MM.1S (cell line): ENCODE measurements around the gene CSF1R.

Experiments used
- EZH2phosphoT487 ChIP-seq: fragments of 300-600 bp; sonication (generic); IDR thresholded peaks from 2 replicates; pipeline ENCODE4 v1.6.1; 2018; ENCODE audit warnings: antibody characterized with exemption, low read length
- TF ChIP-seq, protein P1 (sequence below): fragments of 300-600 bp; sonication (generic); IDR thresholded peaks from 2 replicates; pipeline ENCODE4 v1.5.1; 2016; ENCODE audit warnings: antibody characterized with exemption, low read length, mixed read lengths

DNA sequence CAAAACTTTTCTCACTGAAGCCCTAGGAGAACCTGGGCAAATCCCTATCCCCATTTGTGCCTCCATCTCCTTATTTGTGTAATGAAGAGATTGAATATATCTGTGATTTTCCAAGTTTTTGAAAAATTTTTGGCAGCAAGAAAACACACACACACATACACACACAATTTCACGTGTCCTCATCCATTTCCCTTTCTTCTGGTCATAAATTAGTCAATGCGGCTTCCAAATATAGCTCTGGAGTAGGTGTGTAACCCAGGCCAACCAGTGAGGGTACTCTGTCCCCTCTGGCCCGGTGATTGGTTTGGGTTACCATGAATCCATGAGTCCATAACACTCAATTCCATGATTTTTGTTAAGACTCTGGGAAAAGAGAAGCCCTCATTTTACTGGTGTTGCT is 12.7 kb downstream of the CSF1R start:
- TF ChIP-seq, protein P1, sequence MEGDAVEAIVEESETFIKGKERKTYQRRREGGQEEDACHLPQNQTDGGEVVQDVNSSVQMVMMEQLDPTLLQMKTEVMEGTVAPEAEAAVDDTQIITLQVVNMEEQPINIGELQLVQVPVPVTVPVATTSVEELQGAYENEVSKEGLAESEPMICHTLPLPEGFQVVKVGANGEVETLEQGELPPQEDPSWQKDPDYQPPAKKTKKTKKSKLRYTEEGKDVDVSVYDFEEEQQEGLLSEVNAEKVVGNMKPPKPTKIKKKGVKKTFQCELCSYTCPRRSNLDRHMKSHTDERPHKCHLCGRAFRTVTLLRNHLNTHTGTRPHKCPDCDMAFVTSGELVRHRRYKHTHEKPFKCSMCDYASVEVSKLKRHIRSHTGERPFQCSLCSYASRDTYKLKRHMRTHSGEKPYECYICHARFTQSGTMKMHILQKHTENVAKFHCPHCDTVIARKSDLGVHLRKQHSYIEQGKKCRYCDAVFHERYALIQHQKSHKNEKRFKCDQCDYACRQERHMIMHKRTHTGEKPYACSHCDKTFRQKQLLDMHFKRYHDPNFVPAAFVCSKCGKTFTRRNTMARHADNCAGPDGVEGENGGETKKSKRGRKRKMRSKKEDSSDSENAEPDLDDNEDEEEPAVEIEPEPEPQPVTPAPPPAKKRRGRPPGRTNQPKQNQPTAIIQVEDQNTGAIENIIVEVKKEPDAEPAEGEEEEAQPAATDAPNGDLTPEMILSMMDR, result no peak
- no peak for TF ChIP-seq EZH2phosphoT487
